ENCODE data around the gene ACSF3.

- TF ChIP-seq POLR2A (IDR thresholded peaks at IDR 0.05) (no peak), EP300 (IDR thresholded peaks at IDR 0.05) (no peak)
Measured at GRCh38 chr16:89055313-89055712, 38.3 kb upstream of the ACSF3 start.
